ENCODE measurements around the gene TLR9. TPM values are rescaled to one million over a fixed set of nuclear protein-coding genes. Genes with fewer than 3 reads are reported as not detected.

Gene TLR9
- total and polyA plus RNA-seq, 11 donors, result 0.04 to 0.65 (median 0.22) TPM; not detected in 1

- ATAC-seq, result peak; percentile 11 to 60 (median 34)
- Histone ChIP-seq H3K9me3 (no peaks in the 10 kb centered on the region), H3K4me3 (peak overlapping the region in 11 of 12 donors; percentile 25 to 59 (median 44)), H3K27me3 (no peaks in the 10 kb centered on the region), H3K36me3 (peaks cover 0 to 54% (median 34%) of the 10 kb centered on the region in 9 donors), H3K4me1 (peaks cover 10 to 73% (median 53%) of the 10 kb centered on the region in 12 donors), H3K27ac (peak overlapping the region; percentile 71 to 97 (median 91))
- peak in 4 of 5 donors; percentile 60 to 80 (median 66) for DNase-seq
- intact Hi-C loops (cut with DNase I), result loop anchor here in 8 of 10 donors (5.0 to 10.0 kb wide), 6 partner anchors 38 to 170 kb away; partner anchors contain the start of genes WDR82 (in 5 of the 8) and GLYCTK (in 2 of the 8)
- 53 to 65% (median 63%) methylated on average over 10 to 15 of the region's 15 CpGs for WGBS, 4 donors
- TF ChIP-seq POLR2A (IDR thresholded peaks at IDR 0.05) (peak; percentile 45 to 88), CTCF (IDR thresholded peaks at IDR 0.05) (peak in 6 of 12 donors; percentile 12 to 36 (median 24))
These were observed 9.3 kb upstream of the TLR9 start for GRCh38 chr3:52234516-52235447.

GRCh38 chr3:52233968-52234367 lies 8.5 kb upstream of the TLR9 start:
- H3K4me3 ChIP-seq, result peak overlapping the region in 10 of 12 donors; percentile 25 to 59 (median 44)
- H3K27me3 ChIP-seq, result no peaks in the 10 kb centered on the region
- peaks cover 0 to 62% (median 42%) of the 10 kb centered on the region in 9 donors for H3K36me3 ChIP-seq
- H3K4me1 ChIP-seq, result peaks cover 10 to 70% (median 49%) of the 10 kb centered on the region in 12 donors
- ATAC-seq (peak; percentile 1 to 63 (median 22)), DNase-seq (peak in 4 of 5 donors; percentile 65 to 87 (median 66))
- peak overlapping the region; percentile 71 to 97 (median 90) for H3K27ac ChIP-seq
- no peaks in the 10 kb centered on the region for H3K9me3 ChIP-seq
- no peak for TF ChIP-seq POLR2A (IDR thresholded peaks at IDR 0.05)
- TF ChIP-seq CTCF (IDR thresholded peaks at IDR 0.05), result no peak
- WGBS, 4 donors, result 39 to 69% (median 41%) methylated on average over 3 of the region's 3 CpGs
- intact Hi-C loops (cut with DNase I), result loop anchor here in 5 of 10 donors (5.0 to 10.0 kb wide), 3 partner anchors 53 to 171 kb away; partner anchors contain the start of gene GLYCTK (in 2 of the 5)

- Histone ChIP-seq H3K9me3 (no peaks in the 10 kb centered on the region), H3K27me3 (no peaks in the 10 kb centered on the region), H3K27ac (peak overlapping the region in 10 of 12 donors; percentile 80 to 97 (median 91)), H3K4me1 (peaks cover 7 to 66% (median 45%) of the 10 kb centered on the region in 12 donors), H3K4me3 (peak overlapping the region in 10 of 12 donors; percentile 7 to 59 (median 40)), H3K36me3 (peaks cover 0 to 70% (median 51%) of the 10 kb centered on the region in 9 donors)
- no peak for ATAC-seq
- intact Hi-C loops (cut with DNase I), result loop anchor here in 5 of 10 donors (5.0 to 10.0 kb wide), 3 partner anchors 54 to 172 kb away; partner anchors contain the start of gene GLYCTK (in 2 of the 5)
- 81 to 90% (median 83%) methylated on average over 5 of the region's 5 CpGs for WGBS, 4 donors
- DNase-seq, result no peak
- TF ChIP-seq CTCF (IDR thresholded peaks at IDR 0.05), result no peak
- TF ChIP-seq POLR2A (IDR thresholded peaks at IDR 0.05), result no peak
These were observed 7.7 kb upstream of the TLR9 start for GRCh38 chr3:52233108-52233591.
